ENCODE measurements around the gene MAP3K21. TPM values are rescaled to one million over a fixed set of nuclear protein-coding genes. Genes with fewer than 3 reads are reported as not detected.

Gene MAP3K21
- total and polyA plus RNA-seq, 2 of the 4 experiments (the other 2 are of a cell fraction), result 0.15 to 0.18 TPM

DNA sequence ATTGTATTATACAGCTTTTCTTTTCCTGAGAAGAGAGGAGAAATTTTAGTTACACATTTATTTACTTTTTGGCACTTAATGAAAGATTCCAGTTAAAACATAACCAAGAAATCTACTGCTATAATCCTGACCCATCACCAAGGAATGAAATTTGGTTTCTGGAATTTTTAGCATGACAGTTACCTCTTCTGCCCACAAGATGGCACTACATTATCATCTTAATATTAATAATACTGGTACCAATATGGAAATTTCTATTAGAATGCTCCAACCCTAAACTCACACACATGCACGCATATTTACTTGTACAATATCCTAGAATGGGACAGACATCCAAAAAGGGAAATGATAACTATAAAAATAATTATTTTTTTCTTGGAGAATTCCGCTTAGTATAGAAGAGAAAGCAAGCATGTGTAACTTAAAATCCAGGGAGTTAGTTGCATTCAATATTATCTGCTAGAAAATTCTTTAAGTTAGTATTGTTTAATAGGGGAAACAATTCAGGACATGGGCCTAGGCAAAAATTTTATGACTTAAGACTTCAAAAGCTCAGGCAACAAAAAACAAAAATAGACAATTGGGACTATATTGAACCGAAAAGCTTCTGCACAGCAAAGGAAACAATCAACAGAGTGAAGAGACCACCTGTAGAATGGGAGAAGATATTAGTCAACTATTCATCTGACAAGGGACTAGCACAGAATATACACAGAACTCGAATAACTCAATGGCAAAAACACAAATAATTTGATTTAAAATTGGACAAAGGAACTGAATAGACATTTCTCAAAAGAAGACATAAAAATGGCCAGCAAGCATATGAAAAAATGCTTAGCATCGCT, 37.4 kb downstream of the MAP3K21 start:
- TF ChIP-seq RCOR1 (IDR thresholded peaks at IDR 0.05; ENCODE audit: insufficient replicate concordance, low read length), result no peak
- TF ChIP-seq MAZ (IDR thresholded peaks at IDR 0.05; ENCODE audit: borderline replicate concordance, low read depth, low read length), result no peak
- no peak for TF ChIP-seq MXI1 (IDR thresholded peaks at IDR 0.05; ENCODE audit: borderline replicate concordance, low read depth, low read length)
- no peak for TF ChIP-seq CEBPB (IDR thresholded peaks at IDR 0.05; ENCODE audit: low read depth, low read length)
- 0 out of 2 replicates have a peak, but pooled peaks have one; percentile 21 for TF ChIP-seq SMC3 (IDR thresholded peaks at IDR 0.05; ENCODE audit: low read depth, low read length)
- TF ChIP-seq FOS (IDR thresholded peaks at IDR 0.05; ENCODE audit: low read depth, low read length), result no peak
- TF ChIP-seq RAD21 (IDR thresholded peaks at IDR 0.05; ENCODE audit: low read length), result peak; percentile 46
- TF ChIP-seq, protein P1, sequence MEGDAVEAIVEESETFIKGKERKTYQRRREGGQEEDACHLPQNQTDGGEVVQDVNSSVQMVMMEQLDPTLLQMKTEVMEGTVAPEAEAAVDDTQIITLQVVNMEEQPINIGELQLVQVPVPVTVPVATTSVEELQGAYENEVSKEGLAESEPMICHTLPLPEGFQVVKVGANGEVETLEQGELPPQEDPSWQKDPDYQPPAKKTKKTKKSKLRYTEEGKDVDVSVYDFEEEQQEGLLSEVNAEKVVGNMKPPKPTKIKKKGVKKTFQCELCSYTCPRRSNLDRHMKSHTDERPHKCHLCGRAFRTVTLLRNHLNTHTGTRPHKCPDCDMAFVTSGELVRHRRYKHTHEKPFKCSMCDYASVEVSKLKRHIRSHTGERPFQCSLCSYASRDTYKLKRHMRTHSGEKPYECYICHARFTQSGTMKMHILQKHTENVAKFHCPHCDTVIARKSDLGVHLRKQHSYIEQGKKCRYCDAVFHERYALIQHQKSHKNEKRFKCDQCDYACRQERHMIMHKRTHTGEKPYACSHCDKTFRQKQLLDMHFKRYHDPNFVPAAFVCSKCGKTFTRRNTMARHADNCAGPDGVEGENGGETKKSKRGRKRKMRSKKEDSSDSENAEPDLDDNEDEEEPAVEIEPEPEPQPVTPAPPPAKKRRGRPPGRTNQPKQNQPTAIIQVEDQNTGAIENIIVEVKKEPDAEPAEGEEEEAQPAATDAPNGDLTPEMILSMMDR (conservative IDR thresholded peaks at IDR 0.05; ENCODE audit: low read depth, low read length), result peak; percentile 63
- no peak for TF ChIP-seq MAFK (IDR thresholded peaks at IDR 0.05; ENCODE audit: low read depth, low read length)
- Histone ChIP-seq H3K56ac (ENCODE audit: extremely low read depth, insufficient read depth, low read length) (no peak overlapping the region), H3K4me2 (ENCODE audit: low read depth, low read length) (no peak overlapping the region), H2AFZ (replicated peaks; ENCODE audit: low read length, poor library complexity) (no peak overlapping the region), H4K20me1 (ENCODE audit: insufficient read depth, low read length) (no peaks in the 10 kb centered on the region), H2BK120ac (ENCODE audit: low read depth, low read length) (no peak overlapping the region), H3K4me1 (ENCODE audit: control insufficient read depth, insufficient read depth, low read length) (no peaks in the 10 kb centered on the region), H3K27me3 (ENCODE audit: control insufficient read depth, insufficient read depth, low read length) (peaks cover 3% of the 10 kb centered on the region; the same call in 1 of the 2 replicates), H3K9ac (ENCODE audit: low read depth, low read length) (no peak overlapping the region), H2BK5ac (ENCODE audit: low read depth, low read length, poor library complexity, severe bottlenecking) (no peak overlapping the region), H3K27ac (ENCODE audit: insufficient read depth, low read length) (no peak overlapping the region), H4K5ac (ENCODE audit: low read depth, low read length) (no peak overlapping the region), H2BK15ac (ENCODE audit: low read depth, low read length) (no peak overlapping the region), H3K4ac (ENCODE audit: low read depth, low read length) (no peak overlapping the region), H2AK5ac (ENCODE audit: low read depth, low read length) (no peak overlapping the region), H3K18ac (ENCODE audit: low read depth, low read length) (no peak overlapping the region), H4K91ac (ENCODE audit: insufficient read depth, low read depth, low read length) (no peak overlapping the region), H3K4me3 (ENCODE audit: insufficient read depth, low read depth, low read length) (no peak overlapping the region), H2BK20ac (ENCODE audit: low read depth, low read length) (no peak overlapping the region), H3K9me3 (ENCODE audit: control insufficient read depth, insufficient read depth, low read length) (no peaks in the 10 kb centered on the region), H3K36me3 (ENCODE audit: control insufficient read depth, insufficient read depth, low read length) (no peaks in the 10 kb centered on the region), H3K23ac (ENCODE audit: low read depth, low read length) (no peak overlapping the region), H3K14ac (replicated peaks; ENCODE audit: low read depth, low read length) (no peak overlapping the region), H3K9me1 (ENCODE audit: insufficient read depth, low read length) (no peaks in the 10 kb centered on the region), H2AK9ac (replicated peaks; ENCODE audit: low read depth, low read length, poor library complexity) (no peak overlapping the region), H3K79me1 (ENCODE audit: low read depth in 1 of 2, low read length in 2 of 2) (no peaks in the 10 kb centered on the region), H4K8ac (ENCODE audit: low read depth in 2 of 2, low read length in 2 of 2) (no peak overlapping the region)
- no TSS peak for BruUV-seq (replicated peaks)
- peak; percentile 73 for ATAC-seq (ENCODE audit: low read depth)
- no CpG with 5 or more reads among the region's 5 CpGs for WGBS, 2 experiments (ENCODE audit: extremely low coverage in 2 of 2, insufficient read length in 1 of 2)
- ChIA-PET POLR2A (ENCODE audit: unreplicated experiment) (no interaction called here), CTCF (interaction anchor here (0.8 to 1.2 kb wide), 3 partner anchors 16 to 28 kb away, joined by 3 read pairs; no protein-coding TSS in a partner anchor)
- intact Hi-C loops (cut with micrococcal nuclease), result loop anchor here (1.0 to 2.0 kb wide), 2 partner anchors 60 to 700 kb away; no protein-coding TSS in a partner anchor
- in situ Hi-C loops (cut with MboI; ENCODE audit: low sequenced_read_pairs), result no loop called here
- peak; percentile 23 for DNase-seq
- dilution Hi-C loops (cut with HindIII; ENCODE audit: low sequenced_read_pairs, unreplicated experiment), result no loop called here
